ENCODE data around the gene FAM111A.

DNA sequence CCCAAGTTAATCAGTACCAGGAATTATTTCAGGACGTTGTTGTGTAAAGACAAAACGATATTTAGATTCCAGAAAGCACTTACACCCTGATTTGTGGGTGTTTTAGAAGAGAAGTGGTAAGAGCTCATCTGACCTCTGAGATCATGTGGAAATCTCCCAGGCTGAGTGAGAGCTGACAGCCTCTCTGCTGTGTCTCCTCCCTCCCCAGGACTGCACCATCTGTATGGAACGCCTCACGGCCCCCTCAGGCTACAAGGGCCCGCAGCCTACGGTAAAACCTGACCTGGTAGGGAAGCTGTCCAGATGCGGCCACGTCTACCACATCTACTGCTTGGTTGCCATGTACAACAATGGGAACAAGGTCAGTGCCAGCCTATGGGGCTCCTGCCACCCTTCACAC, 49.2 kb downstream of the FAM111A start:
- TF ChIP-seq POLR2A (IDR thresholded peaks at IDR 0.05; ENCODE audit: low read depth, low read length) (no peak), EZH2 (IDR thresholded peaks at IDR 0.05; ENCODE audit: borderline replicate concordance, low read depth, low read length, severe bottlenecking) (no peak), POLR2AphosphoS5 (IDR thresholded peaks at IDR 0.05; ENCODE audit: insufficient read depth, low read depth, low read length) (no peak), JUN (IDR thresholded peaks at IDR 0.05; ENCODE audit: borderline replicate concordance, insufficient read depth, insufficient read length, low read depth) (no peak), MYC (IDR thresholded peaks at IDR 0.05; ENCODE audit: low read depth, low read length) (no peak)
- TF ChIP-seq, protein P1, sequence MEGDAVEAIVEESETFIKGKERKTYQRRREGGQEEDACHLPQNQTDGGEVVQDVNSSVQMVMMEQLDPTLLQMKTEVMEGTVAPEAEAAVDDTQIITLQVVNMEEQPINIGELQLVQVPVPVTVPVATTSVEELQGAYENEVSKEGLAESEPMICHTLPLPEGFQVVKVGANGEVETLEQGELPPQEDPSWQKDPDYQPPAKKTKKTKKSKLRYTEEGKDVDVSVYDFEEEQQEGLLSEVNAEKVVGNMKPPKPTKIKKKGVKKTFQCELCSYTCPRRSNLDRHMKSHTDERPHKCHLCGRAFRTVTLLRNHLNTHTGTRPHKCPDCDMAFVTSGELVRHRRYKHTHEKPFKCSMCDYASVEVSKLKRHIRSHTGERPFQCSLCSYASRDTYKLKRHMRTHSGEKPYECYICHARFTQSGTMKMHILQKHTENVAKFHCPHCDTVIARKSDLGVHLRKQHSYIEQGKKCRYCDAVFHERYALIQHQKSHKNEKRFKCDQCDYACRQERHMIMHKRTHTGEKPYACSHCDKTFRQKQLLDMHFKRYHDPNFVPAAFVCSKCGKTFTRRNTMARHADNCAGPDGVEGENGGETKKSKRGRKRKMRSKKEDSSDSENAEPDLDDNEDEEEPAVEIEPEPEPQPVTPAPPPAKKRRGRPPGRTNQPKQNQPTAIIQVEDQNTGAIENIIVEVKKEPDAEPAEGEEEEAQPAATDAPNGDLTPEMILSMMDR (IDR thresholded peaks at IDR 0.05; ENCODE audit: extremely low read depth in 1 of 2, insufficient read depth in 1 of 2, low read depth in 1 of 2, low read length in 2 of 2): no peak
- TF ChIP-seq, protein P2, sequence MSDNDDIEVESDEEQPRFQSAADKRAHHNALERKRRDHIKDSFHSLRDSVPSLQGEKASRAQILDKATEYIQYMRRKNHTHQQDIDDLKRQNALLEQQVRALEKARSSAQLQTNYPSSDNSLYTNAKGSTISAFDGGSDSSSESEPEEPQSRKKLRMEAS (IDR thresholded peaks at IDR 0.05; ENCODE audit: insufficient read depth, insufficient read length): no peak

All from endothelial cell of umbilical vein (primary cell).